K562 (cell line): ENCODE results near the gene TKT. TPM values are rescaled to one million over a fixed set of nuclear protein-coding genes. Genes with fewer than 3 reads are reported as not detected.

ENCODE experiments used
- ATAC-seq: fragments of 200-7000 bp; cut with Tn5 transposase; 3 replicates; pipeline ENCODE4 v1.9.1; 2020; ENCODE audit warnings: moderate library complexity
- BruUV-seq: library from RNA; stranded (reverse); fragments of 400-500 nt; replicated peaks from 2 replicates; lab custom pipeline; 2021; lab: Mats Ljungman, UMichigan
- CTCF ChIA-PET: fragments of 300-600 bp; formaldehyde crosslinking; extraction: SDS; loops from one replicate; lab custom pipeline; 2021; ENCODE audit warnings: low intra/inter-chr PET ratio; lab: Yijun Ruan, JAX
- POLR2A ChIA-PET: fragments of 300-600, 350-650 bp; sonication (Branson Sonifier 250); formaldehyde crosslinking; extraction: SDS; loops from one replicate; lab custom pipeline; 2021; ENCODE audit warnings: antibody characterized with exemption, inconsistent platforms; lab: Yijun Ruan, JAX
- DNase-seq, 4 experiments: peaks; one replicate each; pipeline versions ENCODE4 v3.0.0 to v3.0.0-alpha.2; 2011 to 2018; ENCODE audit warnings: low spot score in 3 of 4, mixed read lengths in 3 of 4; ENCODE audit errors: extremely low read depth in 1 of 4
- FAIRE-seq: peaks from 2 replicates; lab custom pipeline; 2011; peaks lifted over from hg19 to GRCh38; lab: Jason Lieb, UNC
- H2AFZ ChIP-seq: 2 replicates; pipeline ENCODE4 v1.6.0; 2011; ENCODE audit warnings: low read depth, low read length, control low read depth, inconsistent platforms
- H3K27ac ChIP-seq: fragments of 200-600 bp; 3 replicates; pipeline ENCODE4 v1.8.0; 2011; ENCODE audit warnings: low read depth, mild to moderate bottlenecking, control low read depth, inconsistent platforms, low read length, moderate library complexity, mixed read lengths; ENCODE audit errors: extremely low read depth
- H3K27me3 ChIP-seq, 2 experiments: fragments of 300-600 bp in 1 of 2; 2 replicates in 1 of 2; 3 replicates in 1 of 2; pipeline versions ENCODE4 v1.6.0 to v1.8.0; 2011; ENCODE audit warnings: inconsistent platforms in 2 of 2, low read length in 2 of 2, mild to moderate bottlenecking in 1 of 2, mixed read lengths in 1 of 2, moderate library complexity in 1 of 2; ENCODE audit not compliant: control insufficient read depth in 2 of 2, insufficient read depth in 2 of 2
- H3K36me3 ChIP-seq: fragments of 300-600 bp; 3 replicates; pipeline ENCODE4 v1.8.0; 2011; ENCODE audit warnings: mild to moderate bottlenecking, low read length, inconsistent platforms; ENCODE audit not compliant: control insufficient read depth, insufficient read depth
- H3K4me1 ChIP-seq, 2 experiments: fragments of 200-600 bp in 1 of 2; replicated peaks in 1 of 2; 2 replicates in 1 of 2; 3 replicates in 1 of 2; pipeline versions ENCODE4 v1.5.1 to v1.8.0; 2011; ENCODE audit warnings: inconsistent platforms in 2 of 2, low read length in 2 of 2, mild to moderate bottlenecking in 1 of 2, mixed read lengths in 1 of 2, moderate library complexity in 1 of 2; ENCODE audit not compliant: control insufficient read depth in 2 of 2, insufficient read depth in 2 of 2
- H3K4me2 ChIP-seq: 2 replicates; pipeline ENCODE4 v1.6.1; 2011; ENCODE audit warnings: low read length, control low read depth, inconsistent platforms, mixed read lengths; ENCODE audit not compliant: insufficient read depth
- H3K4me3 ChIP-seq: fragments of 200-600 bp; sonication (generic), shearing (Covaris generic); 2 replicates; pipeline ENCODE4 v1.5.1; 2016; ENCODE audit warnings: control low read depth, inconsistent platforms
- H3K79me2 ChIP-seq: fragments of 200-600 bp; 3 replicates; pipeline ENCODE4 v1.8.0; 2011; ENCODE audit warnings: low read length, inconsistent platforms; ENCODE audit not compliant: control insufficient read depth, insufficient read depth
- H3K9ac ChIP-seq, 2 experiments: 2 replicates each; pipeline versions ENCODE4 v1.6.0 to v1.6.1; 2011; ENCODE audit warnings: low read depth in 2 of 2, low read length in 2 of 2, control low read depth in 1 of 2, inconsistent platforms in 1 of 2, mild to moderate bottlenecking in 1 of 2, mixed read lengths in 1 of 2; ENCODE audit not compliant: insufficient read depth in 1 of 2
- H3K9me1 ChIP-seq: one replicate; pipeline ENCODE4 v1.6.0; 2011; ENCODE audit warnings: inconsistent platforms, mild to moderate bottlenecking, low read length, moderate library complexity; ENCODE audit not compliant: control insufficient read depth, insufficient read depth
- H3K9me3 ChIP-seq: replicated peaks from 2 replicates; pipeline ENCODE4 v1.5.1; 2011; ENCODE audit warnings: low read depth, low read length, inconsistent platforms; ENCODE audit not compliant: control insufficient read depth, insufficient read depth
- H4K20me1 ChIP-seq: replicated peaks from 2 replicates; pipeline ENCODE4 v1.6.1; 2011; ENCODE audit warnings: low read length, inconsistent platforms, mixed read lengths; ENCODE audit not compliant: control insufficient read depth, insufficient read depth
- CC2D1A ChIP-seq: fragments of 450-650 bp; IDR thresholded peaks from 2 replicates; pipeline ENCODE4 v1.6.1; 2017; ENCODE audit warnings: mild to moderate bottlenecking
- CSDE1 ChIP-seq, 2 experiments: fragments of 450-650 bp; IDR thresholded peaks; 2 replicates each; pipeline ENCODE4 v1.6.1; 2016; ENCODE audit warnings: mild to moderate bottlenecking in 1 of 2
- FOXM1 ChIP-seq, 2 experiments: fragments of 450-650 bp in 1 of 2; sonication (generic) in 1 of 2; formaldehyde crosslinking in 1 of 2; IDR thresholded peaks; 2 replicates each; pipeline versions ENCODE4 v1.6.1 to v1.9.0; 2017 to 2022; ENCODE audit warnings: low read depth in 2 of 2, mild to moderate bottlenecking in 2 of 2, missing genetic modification reagents in 1 of 2, moderate library complexity in 1 of 2
- HMG20A ChIP-seq: fragments of 450-650 bp; formaldehyde crosslinking; conservative IDR thresholded peaks from 2 replicates; pipeline ENCODE4 v1.4.0; 2020; ENCODE audit warnings: mild to moderate bottlenecking, mixed read lengths
- HNRNPL ChIP-seq: fragments of 200-400 bp; formaldehyde crosslinking; IDR thresholded peaks from 2 replicates; pipeline ENCODE4 v1.6.1; 2017; ENCODE audit warnings: low read depth, mild to moderate bottlenecking, low read length
- KAT8 ChIP-seq: fragments of 450-650 bp; IDR thresholded peaks from 2 replicates; pipeline ENCODE4 v1.6.1; 2016; ENCODE audit warnings: low read depth, mild to moderate bottlenecking
- KDM5B ChIP-seq: fragments of 200-600 bp; sonication (generic); IDR thresholded peaks from 2 replicates; pipeline ENCODE4 v1.6.1; 2012; ENCODE audit warnings: low read depth, mild to moderate bottlenecking, moderate library complexity, low read length, control low read depth, inconsistent platforms; ENCODE audit not compliant: insufficient replicate concordance
- NFRKB ChIP-seq: fragments of 450-650 bp; IDR thresholded peaks from 2 replicates; pipeline ENCODE4 v1.6.1; 2016; ENCODE audit warnings: low read depth
- PYGO2 ChIP-seq: fragments of 450-650 bp; IDR thresholded peaks from 2 replicates; pipeline ENCODE4 v1.6.1; 2016; ENCODE audit warnings: mild to moderate bottlenecking, missing genetic modification characterization, moderate library complexity, missing compliant biosample characterization
- RAD51 ChIP-seq: fragments of 450-650 bp; IDR thresholded peaks from 2 replicates; pipeline ENCODE4 v1.7.1; 2016; ENCODE audit warnings: low read depth, mild to moderate bottlenecking, borderline replicate concordance
- RUNX1 ChIP-seq: sonication (generic); IDR thresholded peaks from 2 replicates; pipeline ENCODE4 v1.6.1; 2016; ENCODE audit warnings: antibody characterized with exemption, low read depth
- SETDB1 ChIP-seq: IDR thresholded peaks from one replicate; pipeline ENCODE4 v1.6.1; 2012; ENCODE audit warnings: low read length, control low read depth, inconsistent platforms
- STAT5A ChIP-seq: IDR thresholded peaks from 2 replicates; pipeline ENCODE4 v1.6.1; 2012; ENCODE audit warnings: low read length, inconsistent platforms, borderline replicate concordance
- ZC3H4 ChIP-seq: sonication (generic); formaldehyde crosslinking; IDR thresholded peaks from 2 replicates; pipeline ENCODE4 v1.9.0; 2021; ENCODE audit warnings: missing genetic modification reagents, borderline replicate concordance
- WGBS: fragments of 100-300 bp; shearing (Covaris generic); methylation state at CpG from one replicate; pipeline ENCODE4 v1.1.6; 2016; ENCODE audit warnings: low coverage, mixed read lengths; ENCODE audit not compliant: insufficient coverage; ENCODE audit errors: missing lambda C conversion rate; 5-methylcytosine and 5-hydroxymethylcytosine counted together
- in situ Hi-C: fragments of 300-500 bp; cut with MboI; formaldehyde crosslinking; loops from 4 replicates; pipeline ENCODE4 v1.15.0; 2018; ENCODE audit warnings: inconsistent platforms, mixed read lengths
- intact Hi-C: fragments of 100-400 bp; cut with micrococcal nuclease; formaldehyde crosslinking; loops from 2 replicates; pipeline ENCODE4 v1.14.2; 2022
- polyA plus RNA-seq, 8 experiments: library from polyadenylated mRNA; depleted of rRNA in 4 of 8; stranded (reverse) in 5 of 8; unstranded in 3 of 8; fragments of >200 nt; fragmentation: Nextera tagmentation in 2 of 8; fragmentation: Illumina TruSeq in 1 of 8; extraction: Ambion mirVana in 2 of 8; extraction: Trizol in 1 of 8; gene quantifications; 2 replicates each; pipeline versions ENCODE4 v1.2.1 to v1.2.3, GENCODE V29; 2011 to 2014; ENCODE audit warnings: inconsistent platforms in 1 of 8, missing spikeins in 1 of 8
- total RNA-seq, 7 experiments: library from RNA; depleted of rRNA in 6 of 7; stranded (reverse); fragments of >200 nt in 6 of 7; fragmentation: Illumina TruSeq in 2 of 7; extraction: Trizol in 2 of 7; gene quantifications; 2 replicates each; pipeline versions ENCODE4 v1.2.1 to v1.2.3, GENCODE V29; 2011 to 2021; ENCODE audit warnings: low replicate concordance in 1 of 7
- TF ChIP-seq, protein P1 (sequence below): fragments of 250-450 bp; sonication (Bioruptor Pico); IDR thresholded peaks from 2 replicates; pipeline ENCODE4 v1.5.0; 2020; ENCODE audit warnings: mild to moderate bottlenecking, borderline replicate concordance

The TKT gene
- total and polyA plus RNA-seq, 9 of the 15 experiments (the other 6 are each of a cell fraction or from before 2014, with no cell fraction given), result 58.1 to 401 (median 187) TPM

- no peak for DNase-seq
- Histone ChIP-seq H2AFZ (no peak overlapping the region), H3K9me1 (no peaks in the 10 kb centered on the region), H3K4me2 (no peak overlapping the region), H3K4me3 (no peak overlapping the region), H3K27ac (no peak overlapping the region), H3K9ac (no peak overlapping the region), H3K79me2 (no peaks in the 10 kb centered on the region), H4K20me1 (no peaks in the 10 kb centered on the region), H3K9me3 (no peaks in the 10 kb centered on the region), H3K4me1 (no peaks in the 10 kb centered on the region), H3K27me3 (no peaks in the 10 kb centered on the region), H3K36me3 (peaks cover 40% of the 10 kb centered on the region; the same call in 2 of the 3 replicates)
- ChIA-PET CTCF (no interaction called here), POLR2A (no interaction called here)
- WGBS, result 89% methylated on average over 3 of the region's 3 CpGs
- TF ChIP-seq CC2D1A, result no peak
- TF ChIP-seq CSDE1 (IDR thresholded peaks at IDR 0.05), result no peak
- TF ChIP-seq FOXM1 (IDR thresholded peaks at IDR 0.05; ENCODE audit: low read depth), result no peak
- TF ChIP-seq FOXM1 (CRISPR knock-in tag; IDR thresholded peaks at IDR 0.05; ENCODE audit: low read depth), result no peak
- TF ChIP-seq, protein P1, sequence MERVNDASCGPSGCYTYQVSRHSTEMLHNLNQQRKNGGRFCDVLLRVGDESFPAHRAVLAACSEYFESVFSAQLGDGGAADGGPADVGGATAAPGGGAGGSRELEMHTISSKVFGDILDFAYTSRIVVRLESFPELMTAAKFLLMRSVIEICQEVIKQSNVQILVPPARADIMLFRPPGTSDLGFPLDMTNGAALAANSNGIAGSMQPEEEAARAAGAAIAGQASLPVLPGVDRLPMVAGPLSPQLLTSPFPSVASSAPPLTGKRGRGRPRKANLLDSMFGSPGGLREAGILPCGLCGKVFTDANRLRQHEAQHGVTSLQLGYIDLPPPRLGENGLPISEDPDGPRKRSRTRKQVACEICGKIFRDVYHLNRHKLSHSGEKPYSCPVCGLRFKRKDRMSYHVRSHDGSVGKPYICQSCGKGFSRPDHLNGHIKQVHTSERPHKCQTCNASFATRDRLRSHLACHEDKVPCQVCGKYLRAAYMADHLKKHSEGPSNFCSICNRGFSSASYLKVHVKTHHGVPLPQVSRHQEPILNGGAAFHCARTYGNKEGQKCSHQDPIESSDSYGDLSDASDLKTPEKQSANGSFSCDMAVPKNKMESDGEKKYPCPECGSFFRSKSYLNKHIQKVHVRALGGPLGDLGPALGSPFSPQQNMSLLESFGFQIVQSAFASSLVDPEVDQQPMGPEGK, result no peak
- no peak for TF ChIP-seq ZC3H4
- no peak for TF ChIP-seq RAD51
- TF ChIP-seq HMG20A, result no peak
- no peak for TF ChIP-seq RUNX1
- TF ChIP-seq HNRNPL, result no peak
- no peak for TF ChIP-seq STAT5A
- TF ChIP-seq PYGO2 (tag), result no peak
- no peak for TF ChIP-seq NFRKB
- TF ChIP-seq SETDB1, result no peak
- TF ChIP-seq KDM5B, result no peak
- TF ChIP-seq KAT8, result no peak
- no peak for ATAC-seq
- in situ Hi-C loops, result no loop called here
- no peak for FAIRE-seq
- intact Hi-C loops, result no loop called here
- BruUV-seq, result no TSS peak
Observed at GRCh38 chr3:53303957-53304356, 48.1 kb upstream of the TKT start.
